AG20443 (cell line): ENCODE data around the gene RFXAP.

ENCODE experiments used
- DNase-seq: peaks from one replicate; pipeline ENCODE4 v3.0.0; 2012; ENCODE audit warnings: low spot score, mixed read lengths

Gene RFXAP

GRCh38 chr13:36817996-36818803, 822 bp upstream of the RFXAP start:
- no peak for DNase-seq

- peak; percentile 29 for DNase-seq
Measured at GRCh38 chr13:36819739-36820090, 693 bp downstream of the RFXAP start.

- DNase-seq, result no peak
Measured at GRCh38 chr13:36820222-36820621, 1.2 kb downstream of the RFXAP start.

GRCh38 chr13:36822785-36823184, 3.8 kb downstream of the RFXAP start:
- no peak for DNase-seq

GRCh38 chr13:36829753-36830152, 10.7 kb downstream of the RFXAP start:
- DNase-seq, result no peak

- DNase-seq, result no peak
Measured at GRCh38 chr13:36831291-36831690, 12.3 kb downstream of the RFXAP start.

GRCh38 chr13:36834299-36834698, 15.3 kb downstream of the RFXAP start:
- no peak for DNase-seq

GRCh38 chr13:36837354-36838092, 18.5 kb downstream of the RFXAP start:
- no peak for DNase-seq

- DNase-seq, result no peak
Measured at GRCh38 chr13:36839281-36839680, 20.3 kb downstream of the RFXAP start.

GRCh38 chr13:36839981-36840380, 21.0 kb downstream of the RFXAP start:
- no peak for DNase-seq

GRCh38 chr13:36840718-36841250, 21.8 kb downstream of the RFXAP start:
- DNase-seq, result no peak

- no peak for DNase-seq
Measured at GRCh38 chr13:36841391-36841790, 22.4 kb downstream of the RFXAP start.

GRCh38 chr13:36847606-36848005, 28.6 kb downstream of the RFXAP start:
- no peak for DNase-seq

GRCh38 chr13:36848199-36848982, 29.4 kb downstream of the RFXAP start:
- peak; percentile 18 for DNase-seq

GRCh38 chr13:36850790-36851438, 31.9 kb downstream of the RFXAP start:
- DNase-seq, result no peak

GRCh38 chr13:36857253-36857652, 38.2 kb downstream of the RFXAP start:
- no peak for DNase-seq

- peak; percentile 63 for DNase-seq
Measured at GRCh38 chr13:36858290-36858689, 39.3 kb downstream of the RFXAP start.

GRCh38 chr13:36859259-36859658, 40.2 kb downstream of the RFXAP start:
- no peak for DNase-seq

- no peak for DNase-seq
Measured at GRCh38 chr13:36862002-36862685, 43.1 kb downstream of the RFXAP start.

- no peak for DNase-seq
Measured at GRCh38 chr13:36862722-36863121, 43.7 kb downstream of the RFXAP start.

GRCh38 chr13:36865265-36865664, 46.2 kb downstream of the RFXAP start:
- DNase-seq, result no peak
